GM18526 (cell line): ENCODE results near the gene RASD1.

Experiments used
- POLR2A ChIP-seq: IDR thresholded peaks from 3 replicates; pipeline ENCODE4 v1.6.1; 2011; ENCODE audit not compliant: insufficient read length; ENCODE audit errors: extremely low read depth

The RASD1 gene

GRCh38 chr17:17533901-17534441 lies 37.8 kb upstream of the RASD1 start:
- TF ChIP-seq POLR2A, result no peak

GRCh38 chr17:17532991-17533390 lies 36.8 kb upstream of the RASD1 start:
- no peak for TF ChIP-seq POLR2A

- TF ChIP-seq POLR2A, result no peak
Observed at GRCh38 chr17:17531156-17531555, 35.0 kb upstream of the RASD1 start.

GRCh38 chr17:17528696-17529652 lies 32.8 kb upstream of the RASD1 start:
- TF ChIP-seq POLR2A, result no peak

GRCh38 chr17:17527956-17528500 lies 31.8 kb upstream of the RASD1 start:
- TF ChIP-seq POLR2A, result no peak

GRCh38 chr17:17527534-17527933 lies 31.3 kb upstream of the RASD1 start:
- TF ChIP-seq POLR2A, result no peak

GRCh38 chr17:17526369-17526768 lies 30.2 kb upstream of the RASD1 start:
- TF ChIP-seq POLR2A, result no peak

GRCh38 chr17:17525956-17526355 lies 29.8 kb upstream of the RASD1 start:
- TF ChIP-seq POLR2A, result no peak

GRCh38 chr17:17525311-17525710 lies 29.1 kb upstream of the RASD1 start:
- no peak for TF ChIP-seq POLR2A

GRCh38 chr17:17523731-17524490 lies 27.7 kb upstream of the RASD1 start:
- TF ChIP-seq POLR2A, result no peak

GRCh38 chr17:17523001-17523730 lies 27.0 kb upstream of the RASD1 start:
- TF ChIP-seq POLR2A, result no peak

- no peak for TF ChIP-seq POLR2A
Observed at GRCh38 chr17:17520599-17521232, 24.5 kb upstream of the RASD1 start.

GRCh38 chr17:17519886-17520285 lies 23.7 kb upstream of the RASD1 start:
- no peak for TF ChIP-seq POLR2A

- no peak for TF ChIP-seq POLR2A
Observed at GRCh38 chr17:17518951-17519350, 22.8 kb upstream of the RASD1 start.
